HG02678 (cell line): ENCODE measurements around the gene SPRN.
"Not testable (repeated sequence)": the region's sequence is repeated elsewhere in the genome, so short reads cannot be mapped to it uniquely, and the experiment has no call there.

ENCODE experiments used
- ATAC-seq: cut with Tn5 transposase; IDR thresholded peaks from one replicate; pipeline ENCODE4 v1.9.1; 2021; ENCODE audit warnings: mild to moderate bottlenecking, moderate library complexity; ENCODE audit not compliant: unreplicated experiment

The SPRN gene

GRCh38 chr10:133441356-133441755, 16.9 kb upstream of the SPRN start:
- not testable (repeated sequence) for ATAC-seq

DNA sequence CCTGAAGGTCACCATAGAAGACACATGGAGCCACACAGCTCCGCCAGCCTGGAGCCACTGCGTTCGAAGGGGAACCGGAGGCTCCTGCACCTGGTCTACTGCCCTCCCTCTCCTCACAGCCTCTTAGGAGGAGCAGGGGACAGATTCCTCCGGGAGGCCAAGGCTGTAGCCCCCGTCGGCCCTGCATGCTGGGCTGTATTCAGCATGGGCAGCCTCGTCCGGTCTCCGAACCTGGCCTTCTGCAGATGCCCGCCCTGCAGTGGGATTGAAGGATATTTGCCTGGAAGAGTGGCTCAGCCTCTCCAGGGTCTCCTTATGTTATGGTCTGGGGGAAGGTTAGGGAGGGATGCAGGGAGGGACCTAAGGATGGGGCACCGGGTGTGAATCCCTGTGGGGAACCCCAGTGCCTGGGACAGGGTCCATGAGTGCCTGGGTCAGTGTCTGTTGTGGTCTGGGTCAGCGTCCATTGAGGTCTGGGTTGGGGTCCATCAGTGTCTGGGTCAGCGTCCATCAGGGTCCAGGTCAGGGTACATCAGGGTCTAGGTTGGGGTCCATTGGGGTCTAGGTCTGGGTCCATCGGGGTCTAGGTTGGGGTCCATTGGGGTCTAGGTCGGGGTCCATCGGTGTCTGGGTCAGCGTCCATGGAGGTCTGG, 16.3 kb upstream of the SPRN start:
- no peak for ATAC-seq

DNA sequence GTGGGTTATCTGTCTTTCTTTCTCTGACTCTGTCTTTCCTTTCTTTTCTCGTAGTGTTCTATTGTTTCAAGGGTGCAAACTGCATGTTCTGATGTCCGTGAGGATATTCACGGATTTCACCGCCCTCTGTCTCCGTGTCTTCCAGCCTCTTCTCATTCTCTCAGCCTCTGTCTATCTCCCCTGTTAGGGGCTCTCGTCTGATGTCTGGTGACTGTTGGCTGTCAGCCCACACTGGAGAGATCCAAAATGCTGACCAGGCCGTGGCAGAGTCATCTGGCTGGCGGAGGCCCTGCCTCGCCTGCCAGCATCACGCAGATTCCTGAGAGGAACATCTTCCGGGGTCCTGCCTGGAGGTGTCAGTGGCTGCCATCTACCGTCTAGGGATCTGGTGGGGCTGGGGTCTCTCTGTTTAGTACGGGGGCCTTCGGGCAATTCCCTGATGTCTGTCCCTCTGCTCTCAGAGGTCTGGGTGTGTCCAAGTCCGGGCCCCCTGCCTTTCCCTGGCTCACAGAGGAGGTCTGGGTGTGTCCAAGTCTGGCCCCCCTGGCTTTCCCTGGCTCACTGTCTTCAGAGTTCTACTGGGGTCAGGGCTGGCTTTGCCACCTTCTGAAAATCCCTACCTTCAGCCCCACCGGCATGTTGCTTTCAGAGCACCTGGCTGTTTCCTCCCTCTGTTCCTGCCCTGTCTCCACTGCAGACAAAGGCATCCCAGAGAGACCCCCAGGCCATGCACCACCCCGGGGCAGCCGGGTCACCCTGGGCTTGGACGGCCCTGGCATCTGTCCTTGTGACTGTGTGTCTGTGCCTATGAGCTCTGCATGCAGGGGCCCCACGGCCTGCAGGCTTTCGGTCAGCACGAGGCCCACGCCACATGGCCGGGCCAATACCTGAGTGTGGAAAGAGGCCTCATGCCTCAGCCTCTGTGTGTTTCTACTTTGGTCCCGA, 15.4 kb upstream of the SPRN start:
- no peak for ATAC-seq

DNA sequence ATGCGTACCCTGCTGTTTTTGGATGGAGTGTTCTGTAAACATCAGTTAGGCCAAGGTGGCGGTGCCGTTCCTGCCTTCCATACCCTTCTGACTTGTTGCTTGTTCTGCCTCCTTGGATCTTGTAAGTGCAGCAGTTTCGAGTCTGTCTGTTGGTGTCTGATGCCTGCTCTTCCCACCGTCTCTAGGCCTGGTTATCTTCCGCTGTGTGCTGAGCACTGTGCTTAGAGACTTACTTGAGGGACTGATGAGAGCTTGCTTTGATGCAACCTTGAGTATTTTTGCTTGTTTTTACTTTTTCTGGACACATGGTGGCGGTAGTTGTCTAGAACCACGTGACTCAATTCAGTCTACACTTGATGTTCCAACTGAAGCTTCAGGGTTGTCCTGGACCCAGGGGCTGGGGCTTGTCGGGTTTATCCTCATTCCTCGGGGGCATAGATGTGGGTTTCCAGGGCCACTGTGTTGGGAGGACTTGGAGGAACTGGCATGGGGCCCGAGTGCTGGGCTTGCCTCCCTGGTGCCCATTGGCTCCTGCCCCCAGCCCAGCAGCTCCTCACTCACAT, 14.4 kb upstream of the SPRN start:
- ATAC-seq, result no peak

DNA sequence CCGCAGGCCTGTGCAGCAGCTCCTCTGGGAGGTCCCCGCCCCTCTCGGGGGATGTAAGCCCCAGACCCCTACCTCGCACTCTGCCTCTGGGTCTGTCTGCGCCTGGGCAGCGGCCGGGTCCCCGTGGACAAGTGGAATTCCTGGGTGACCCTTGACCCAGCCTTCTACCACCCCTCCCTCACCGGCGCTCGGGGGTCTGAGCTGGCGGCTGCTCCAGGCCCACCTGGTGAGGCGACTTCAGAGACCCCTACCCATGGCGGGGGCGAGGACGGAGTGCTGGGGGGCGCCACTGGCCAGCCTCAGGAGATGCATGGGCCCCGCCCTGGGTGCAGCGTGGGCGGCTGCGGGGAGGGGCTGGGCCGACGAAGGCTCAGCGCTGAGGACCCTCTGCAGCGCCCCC, 8.4 kb upstream of the SPRN start:
- ATAC-seq, result not testable (repeated sequence)

- not testable (repeated sequence) for ATAC-seq
Measured at GRCh38 chr10:133431888-133432613, 7.6 kb upstream of the SPRN start.

- not testable (repeated sequence) for ATAC-seq
Measured at GRCh38 chr10:133429571-133429970, 5.1 kb upstream of the SPRN start.

DNA sequence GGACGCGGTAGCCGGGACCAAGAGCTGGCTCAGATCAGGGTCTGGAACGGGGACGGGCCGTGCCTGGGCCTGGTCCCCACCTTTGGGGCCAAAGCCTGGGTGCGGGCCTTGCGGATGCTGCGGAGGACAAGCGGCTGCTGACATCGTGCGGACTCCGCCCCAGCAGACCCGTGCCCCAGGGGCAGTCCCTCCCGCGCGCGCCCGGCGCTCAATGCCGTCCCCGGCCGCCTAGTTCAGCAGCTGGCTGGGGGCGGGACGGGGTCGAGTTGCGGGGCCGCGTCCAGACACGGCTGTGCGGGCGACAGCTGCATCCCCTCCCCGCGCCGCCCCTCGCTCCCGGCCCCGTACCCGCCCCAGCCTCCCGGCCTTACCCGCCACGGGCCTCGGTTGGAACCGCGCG, 323 bp downstream of the SPRN start:
- ATAC-seq, result not testable (repeated sequence)

GRCh38 chr10:133422807-133423771, 1.3 kb downstream of the SPRN start:
- no peak for ATAC-seq

- ATAC-seq, result no peak
Measured at GRCh38 chr10:133422223-133422806, 2.1 kb downstream of the SPRN start.

DNA sequence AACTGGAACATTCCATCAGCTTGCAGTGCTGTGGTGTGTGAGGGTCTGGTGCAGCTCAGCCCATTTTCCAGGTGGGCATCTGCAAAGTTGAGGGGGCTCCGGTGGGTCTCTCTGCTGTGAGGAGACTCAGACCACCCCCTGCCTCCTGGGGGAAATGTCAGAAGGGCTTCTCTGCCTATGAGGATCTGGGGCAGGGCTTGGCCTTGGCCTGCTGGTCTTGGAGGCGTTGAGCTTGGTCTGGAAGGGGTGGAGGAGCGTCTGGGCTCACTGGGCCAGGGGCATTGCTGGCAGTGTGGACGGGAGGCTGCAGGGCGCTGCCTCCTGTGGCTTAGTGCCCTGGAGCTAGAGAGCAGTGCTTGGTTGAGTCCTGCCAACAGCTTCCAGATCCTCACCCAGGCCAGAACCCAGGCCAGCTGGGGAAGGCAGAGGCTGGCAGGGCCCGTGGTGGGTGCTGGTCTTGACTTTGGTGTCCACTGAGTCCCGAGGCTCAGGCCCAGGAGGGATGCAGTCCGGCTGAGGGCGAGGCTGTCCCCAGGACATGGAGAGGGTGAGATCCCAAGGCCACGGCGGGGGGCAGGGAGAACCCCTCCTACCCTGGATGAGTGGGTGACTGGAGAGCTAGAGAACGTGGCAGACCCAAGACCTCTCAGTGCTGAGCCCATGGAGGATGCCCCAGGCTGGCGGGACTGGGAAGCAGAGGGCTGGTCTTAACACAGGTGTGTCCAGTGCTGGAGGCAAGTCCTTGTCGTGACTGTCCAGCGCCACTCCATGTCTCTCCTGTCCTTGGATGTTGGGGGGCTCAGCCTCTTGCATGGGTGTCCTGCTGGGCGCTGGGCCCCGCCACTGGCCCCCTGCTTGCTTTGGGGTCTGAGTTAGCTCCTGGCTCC, 2.8 kb downstream of the SPRN start:
- no peak for ATAC-seq

- no peak for ATAC-seq
Measured at GRCh38 chr10:133420579-133420978, 3.8 kb downstream of the SPRN start.

GRCh38 chr10:133420028-133420427, 4.4 kb downstream of the SPRN start:
- ATAC-seq, result no peak

- ATAC-seq, result no peak
Measured at GRCh38 chr10:133419211-133419950, 5.0 kb downstream of the SPRN start.

- no peak for ATAC-seq
Measured at GRCh38 chr10:133418289-133418993, 6.0 kb downstream of the SPRN start.

GRCh38 chr10:133415752-133416151, 8.7 kb downstream of the SPRN start:
- no peak for ATAC-seq

DNA sequence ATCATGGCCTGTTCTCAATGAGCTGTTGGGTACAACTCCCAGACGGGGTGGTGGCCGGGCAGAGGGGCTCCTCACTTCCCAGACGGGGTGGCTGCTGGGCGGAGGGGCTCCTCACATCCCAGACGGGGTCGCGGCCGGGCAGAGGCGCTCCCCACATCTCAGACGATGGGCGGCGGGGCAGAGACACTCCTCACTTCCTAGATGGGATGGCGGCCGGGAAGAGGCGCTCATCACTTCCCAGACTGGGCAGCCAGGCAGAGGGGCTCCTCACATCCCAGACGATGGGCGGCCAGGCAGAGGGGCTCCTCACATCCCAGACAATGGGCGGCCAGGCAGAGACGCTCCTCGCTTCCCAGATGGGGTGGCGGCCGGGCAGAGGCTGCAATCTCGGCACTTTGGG, 10.0 kb downstream of the SPRN start:
- ATAC-seq, result not testable (repeated sequence)
